Measurements from ENCODE around the gene ELMO2.
"Not testable (repeated sequence)": the region's sequence is repeated elsewhere in the genome, so short reads cannot be mapped to it uniquely, and the experiment has no call there.

- TF ChIP-seq POLR2A, CTCF (IDR thresholded peaks at IDR 0.05): not testable (repeated sequence)
Measured at GRCh38 chr20:46387054-46387453, 19.4 kb downstream of the ELMO2 start.

All from prostate gland (tissue), 2 donors.